HL-60 (cell line): ENCODE measurements around the gene GRIP2.

Experiments
- DNase-seq, 2 experiments: peaks; one replicate each; pipeline ENCODE4 v3.0.0-alpha.2; 2010 to 2020; ENCODE audit warnings: low read depth in 1 of 2, low spot score in 1 of 2
- H3K27ac ChIP-seq: fragments of 250-450 bp; sonication (Bioruptor Pico); replicated peaks from 2 replicates; pipeline ENCODE4 v1.5.1; 2020; ENCODE audit warnings: mild to moderate bottlenecking, moderate library complexity
- H3K27me3 ChIP-seq: fragments of 250-450 bp; sonication (Bioruptor Pico); 2 replicates; pipeline ENCODE4 v1.5.1; 2021; ENCODE audit warnings: mild to moderate bottlenecking, moderate library complexity; ENCODE audit not compliant: insufficient read depth, poor library complexity, severe bottlenecking
- H3K4me3 ChIP-seq: replicated peaks from 2 replicates; pipeline ENCODE4 v1.5.1; 2011; ENCODE audit warnings: mild to moderate bottlenecking, control low read depth, low read length; ENCODE audit not compliant: insufficient read depth
- GABPA ChIP-seq: IDR thresholded peaks from 2 replicates; pipeline ENCODE4 v1.6.1; 2012; ENCODE audit warnings: low read depth
- POLR2AphosphoS5 ChIP-seq: IDR thresholded peaks from 2 replicates; pipeline ENCODE4 v1.6.1; 2012; ENCODE audit warnings: low read depth
- REST ChIP-seq: IDR thresholded peaks from 2 replicates; pipeline ENCODE4 v1.6.1; 2012; ENCODE audit warnings: low read depth; ENCODE audit not compliant: insufficient replicate concordance
- SPI1 ChIP-seq: IDR thresholded peaks from 2 replicates; pipeline ENCODE4 v1.6.1; 2012; ENCODE audit warnings: low read depth, mild to moderate bottlenecking, borderline replicate concordance
- TF ChIP-seq, protein P1 (sequence below): IDR thresholded peaks from one replicate; pipeline ENCODE4 v1.5.1; 2011; ENCODE audit warnings: low read length, control low read depth, inconsistent platforms; ENCODE audit not compliant: insufficient read depth

The GRIP2 gene

DNA sequence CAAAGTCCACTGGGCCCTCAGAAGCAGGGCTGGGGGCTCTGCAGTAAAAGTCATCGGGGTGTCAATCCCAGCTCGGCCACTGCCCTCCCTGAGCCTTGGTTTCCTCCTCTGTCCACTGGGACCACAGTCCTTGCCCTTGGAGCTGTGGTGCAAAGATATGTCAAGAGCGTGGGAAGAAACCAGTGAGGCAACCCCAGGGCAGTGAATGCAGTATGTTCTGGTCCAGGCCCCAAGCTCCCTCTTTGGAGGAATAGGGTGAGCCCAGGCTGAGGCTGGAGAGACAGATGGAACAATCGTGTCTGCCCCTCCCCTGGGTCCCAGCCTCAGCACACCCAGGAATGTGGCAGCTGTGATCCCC lies 779 bp downstream of the GRIP2 start:
- Histone ChIP-seq H3K27me3 (no peaks in the 10 kb centered on the region), H3K27ac (no peak overlapping the region), H3K4me3 (no peak overlapping the region)
- TF ChIP-seq, protein P1, sequence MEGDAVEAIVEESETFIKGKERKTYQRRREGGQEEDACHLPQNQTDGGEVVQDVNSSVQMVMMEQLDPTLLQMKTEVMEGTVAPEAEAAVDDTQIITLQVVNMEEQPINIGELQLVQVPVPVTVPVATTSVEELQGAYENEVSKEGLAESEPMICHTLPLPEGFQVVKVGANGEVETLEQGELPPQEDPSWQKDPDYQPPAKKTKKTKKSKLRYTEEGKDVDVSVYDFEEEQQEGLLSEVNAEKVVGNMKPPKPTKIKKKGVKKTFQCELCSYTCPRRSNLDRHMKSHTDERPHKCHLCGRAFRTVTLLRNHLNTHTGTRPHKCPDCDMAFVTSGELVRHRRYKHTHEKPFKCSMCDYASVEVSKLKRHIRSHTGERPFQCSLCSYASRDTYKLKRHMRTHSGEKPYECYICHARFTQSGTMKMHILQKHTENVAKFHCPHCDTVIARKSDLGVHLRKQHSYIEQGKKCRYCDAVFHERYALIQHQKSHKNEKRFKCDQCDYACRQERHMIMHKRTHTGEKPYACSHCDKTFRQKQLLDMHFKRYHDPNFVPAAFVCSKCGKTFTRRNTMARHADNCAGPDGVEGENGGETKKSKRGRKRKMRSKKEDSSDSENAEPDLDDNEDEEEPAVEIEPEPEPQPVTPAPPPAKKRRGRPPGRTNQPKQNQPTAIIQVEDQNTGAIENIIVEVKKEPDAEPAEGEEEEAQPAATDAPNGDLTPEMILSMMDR, result no peak
- no peak for TF ChIP-seq GABPA
- DNase-seq, result no peak

DNA sequence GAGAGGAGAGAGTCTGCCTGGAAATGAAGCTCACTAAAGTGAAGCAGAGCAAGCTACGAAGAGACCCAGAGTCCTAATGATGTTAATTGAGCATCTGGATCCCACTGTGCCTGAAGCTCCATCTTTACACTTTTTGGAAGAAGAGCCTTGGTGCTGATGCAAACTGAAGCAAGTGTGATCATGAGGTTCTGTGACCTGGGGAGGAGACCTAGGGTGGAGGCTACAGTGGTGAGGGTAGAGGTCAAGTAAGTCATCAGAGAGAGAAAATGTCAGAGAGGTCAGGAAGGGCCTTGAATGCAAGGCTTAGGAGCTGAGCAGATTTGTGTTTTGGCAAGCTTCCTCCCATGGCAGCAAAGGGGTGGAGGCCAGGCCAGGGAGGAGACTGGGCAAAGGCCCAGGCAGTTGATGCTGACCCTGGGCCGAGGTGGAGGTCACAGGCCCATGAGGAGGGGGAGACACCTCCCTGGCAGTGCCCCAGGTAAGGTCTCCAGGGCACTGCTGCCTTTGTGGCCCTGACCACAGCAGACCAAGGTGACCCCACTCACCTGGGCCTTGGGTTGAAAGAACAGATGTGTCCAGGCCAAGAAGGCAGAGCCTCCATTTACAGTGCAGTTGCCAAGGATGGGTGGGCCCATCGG lies 1.6 kb downstream of the GRIP2 start:
- no peak for TF ChIP-seq SPI1
- no peak for TF ChIP-seq GABPA
- no peak for TF ChIP-seq POLR2AphosphoS5
- TF ChIP-seq REST, result no peak
- TF ChIP-seq, protein P1, result no peak
- Histone ChIP-seq H3K27me3 (no peaks in the 10 kb centered on the region), H3K4me3 (no peak overlapping the region), H3K27ac (no peak overlapping the region)
- no peak for DNase-seq

DNA sequence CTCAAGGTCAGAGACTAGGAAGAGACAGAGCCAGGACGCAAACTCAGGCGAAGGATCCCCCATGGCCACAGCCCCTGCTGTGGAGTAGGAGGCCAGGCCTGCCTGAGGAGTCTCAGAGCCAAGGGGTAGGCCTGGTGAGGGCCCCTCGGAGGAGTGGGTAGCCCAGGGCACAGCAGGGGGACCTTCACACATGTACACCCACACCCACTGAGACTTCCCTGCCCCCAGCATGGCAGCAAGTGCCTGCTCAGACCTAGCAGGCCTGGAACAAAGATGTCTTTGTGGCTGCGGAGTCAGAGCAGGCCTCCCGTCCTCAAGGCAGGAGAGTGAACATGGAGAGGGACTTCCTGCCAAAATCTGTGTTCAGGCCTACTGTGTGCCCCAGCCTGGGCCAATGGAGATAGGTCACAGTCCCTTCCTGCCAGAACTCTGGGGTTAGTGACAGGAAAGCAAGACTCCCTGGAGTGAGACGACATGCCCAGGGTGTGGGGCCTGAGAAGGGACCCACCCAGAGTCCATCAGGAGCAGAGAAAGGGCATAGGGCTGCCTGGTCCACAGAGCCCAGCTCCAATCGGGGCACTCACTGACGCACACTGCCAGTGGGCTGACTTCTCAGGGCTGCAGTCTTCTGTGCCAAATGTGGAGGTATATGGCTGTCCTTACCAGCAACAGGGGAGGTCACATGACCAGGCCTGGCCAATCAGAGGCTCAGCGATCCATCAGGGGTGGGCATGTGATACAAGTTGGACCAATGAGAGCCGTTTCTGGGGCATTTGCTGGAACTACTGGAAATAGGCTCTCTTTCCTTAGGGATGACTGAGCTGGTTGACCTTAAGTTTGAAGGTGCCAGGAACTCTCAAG lies 2.3 kb downstream of the GRIP2 start:
- no peak for DNase-seq
- H3K27ac ChIP-seq, result no peak overlapping the region
- H3K27me3 ChIP-seq, result no peaks in the 10 kb centered on the region
- TF ChIP-seq, protein P1, result no peak
- TF ChIP-seq GABPA (no peak), REST (no peak), POLR2AphosphoS5 (no peak), SPI1 (no peak)
- H3K4me3 ChIP-seq, result no peak overlapping the region
